ENCODE results near the gene FYB1.
A peak's percentile ranks its signal among the peaks of the same experiment; 100 is the strongest.

The FYB1 gene

GRCh38 chr5:39080168-39080567, 139.2 kb downstream of the FYB1 start:
- DNase-seq (ENCODE audit: low read depth), result no peak
- no peak overlapping the region for H3K4me3 ChIP-seq (ENCODE audit: low read depth, low read length)
- TF ChIP-seq, protein P1, sequence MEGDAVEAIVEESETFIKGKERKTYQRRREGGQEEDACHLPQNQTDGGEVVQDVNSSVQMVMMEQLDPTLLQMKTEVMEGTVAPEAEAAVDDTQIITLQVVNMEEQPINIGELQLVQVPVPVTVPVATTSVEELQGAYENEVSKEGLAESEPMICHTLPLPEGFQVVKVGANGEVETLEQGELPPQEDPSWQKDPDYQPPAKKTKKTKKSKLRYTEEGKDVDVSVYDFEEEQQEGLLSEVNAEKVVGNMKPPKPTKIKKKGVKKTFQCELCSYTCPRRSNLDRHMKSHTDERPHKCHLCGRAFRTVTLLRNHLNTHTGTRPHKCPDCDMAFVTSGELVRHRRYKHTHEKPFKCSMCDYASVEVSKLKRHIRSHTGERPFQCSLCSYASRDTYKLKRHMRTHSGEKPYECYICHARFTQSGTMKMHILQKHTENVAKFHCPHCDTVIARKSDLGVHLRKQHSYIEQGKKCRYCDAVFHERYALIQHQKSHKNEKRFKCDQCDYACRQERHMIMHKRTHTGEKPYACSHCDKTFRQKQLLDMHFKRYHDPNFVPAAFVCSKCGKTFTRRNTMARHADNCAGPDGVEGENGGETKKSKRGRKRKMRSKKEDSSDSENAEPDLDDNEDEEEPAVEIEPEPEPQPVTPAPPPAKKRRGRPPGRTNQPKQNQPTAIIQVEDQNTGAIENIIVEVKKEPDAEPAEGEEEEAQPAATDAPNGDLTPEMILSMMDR (IDR thresholded peaks at IDR 0.05; ENCODE audit: insufficient read depth, low read depth, low read length, missing control alignments), result no peak

DNA sequence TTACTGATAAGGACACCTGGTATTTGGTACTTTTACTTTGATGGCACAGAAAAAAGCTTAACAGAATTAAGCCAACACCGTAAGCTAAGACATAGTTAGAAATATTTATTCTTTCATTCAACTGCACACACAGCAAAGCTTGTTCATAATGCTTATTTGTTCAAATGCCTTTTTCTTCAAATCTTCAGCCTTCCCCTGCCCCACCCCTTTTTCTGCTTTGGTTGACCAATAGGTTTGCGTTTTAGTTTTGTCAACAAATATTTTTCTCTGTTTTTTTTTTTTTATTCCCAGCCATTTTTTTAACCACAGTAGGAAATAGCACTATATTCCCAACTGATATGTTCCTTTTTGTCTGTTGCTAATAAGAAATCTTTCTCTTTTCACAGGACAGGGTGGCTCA, 140.2 kb downstream of the FYB1 start:
- DNase-seq (ENCODE audit: low read depth), result no peak
- TF ChIP-seq, protein P1 (IDR thresholded peaks at IDR 0.05; ENCODE audit: insufficient read depth, low read depth, low read length, missing control alignments), result no peak
- H3K4me3 ChIP-seq (ENCODE audit: low read depth, low read length), result no peak overlapping the region

- DNase-seq (ENCODE audit: low read depth), result peak; percentile 57
- TF ChIP-seq, protein P1 (IDR thresholded peaks at IDR 0.05; ENCODE audit: insufficient read depth, low read depth, low read length, missing control alignments), result no peak
- H3K4me3 ChIP-seq (ENCODE audit: low read depth, low read length), result peak overlapping the region; percentile 37; the same call in 1 of the 2 replicates
Observed at GRCh38 chr5:39076757-39077728, 142.3 kb downstream of the FYB1 start.

GRCh38 chr5:39076101-39076756, 143.1 kb downstream of the FYB1 start:
- no peak for DNase-seq (ENCODE audit: low read depth)
- TF ChIP-seq, protein P1 (IDR thresholded peaks at IDR 0.05; ENCODE audit: insufficient read depth, low read depth, low read length, missing control alignments), result no peak
- peak overlapping the region; percentile 37; the same call in 1 of the 2 replicates for H3K4me3 ChIP-seq (ENCODE audit: low read depth, low read length)

DNA sequence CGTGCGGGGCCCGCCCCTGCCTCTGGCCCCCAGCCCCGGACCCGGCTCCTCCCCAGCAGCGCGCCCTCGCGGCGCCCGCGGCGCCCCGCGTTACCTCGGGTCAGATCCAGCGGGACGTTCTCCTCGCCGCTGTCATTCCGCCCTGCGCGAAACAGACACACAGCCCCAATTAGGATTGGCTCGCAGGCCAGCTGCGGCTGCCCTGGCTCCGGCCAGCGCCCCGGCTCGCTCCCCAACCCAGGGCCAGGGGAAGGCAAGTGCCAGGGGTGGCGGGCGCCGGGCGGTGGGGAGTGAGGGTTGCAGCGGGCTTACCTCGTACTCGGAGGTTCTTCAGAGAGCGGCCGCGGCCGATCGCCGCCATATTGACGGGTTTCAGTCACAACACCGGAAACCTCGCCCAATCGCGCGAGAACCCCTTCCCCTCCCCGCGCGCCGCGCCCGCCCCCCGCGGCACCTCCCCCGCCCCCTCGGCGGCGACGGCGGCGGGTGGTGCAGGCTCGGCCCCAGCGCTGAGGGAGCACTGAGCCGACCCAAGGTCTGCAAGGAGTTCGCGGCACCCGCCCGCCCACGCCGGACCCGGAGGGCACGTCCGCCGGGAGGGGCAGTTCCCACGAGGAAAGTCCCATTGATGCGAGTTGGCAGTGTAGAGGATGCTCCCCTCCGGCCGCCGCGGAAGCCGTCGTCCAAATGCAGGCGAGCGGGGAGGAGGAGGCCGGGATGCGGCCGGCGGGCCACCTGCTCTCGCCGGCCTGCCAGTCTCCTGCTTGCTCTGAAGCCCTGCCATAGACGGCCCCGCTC, 145.1 kb downstream of the FYB1 start, which contains the start of gene RICTOR:
RICTOR (minus strand) TSS at position 383 of the 798 bp plus-strand sequence; CDS start at position 361, 22 bp downstream.
- DNase-seq (ENCODE audit: low read depth), result peak; percentile 94
- H3K4me3 ChIP-seq (ENCODE audit: low read depth, low read length), result peak within 1 kb of the TSS; percentile 95
- TF ChIP-seq, protein P1 (IDR thresholded peaks at IDR 0.05; ENCODE audit: insufficient read depth, low read depth, low read length, missing control alignments), result no peak

- TF ChIP-seq, protein P1 (IDR thresholded peaks at IDR 0.05; ENCODE audit: insufficient read depth, low read depth, low read length, missing control alignments), result no peak
- DNase-seq (ENCODE audit: low read depth), result no peak
- H3K4me3 ChIP-seq (ENCODE audit: low read depth, low read length), result peak overlapping the region; percentile 76
Observed at GRCh38 chr5:39073767-39074016, 145.7 kb downstream of the FYB1 start.

Measured in GM12865 (cell line).